Astrocyte of the hippocampus (primary cell): ENCODE results near the gene RPAP2.
"Not testable (repeated sequence)": the region's sequence is repeated elsewhere in the genome, so short reads cannot be mapped to it uniquely, and the experiment has no call there.

Experiments used
- DNase-seq: peaks from one replicate; pipeline ENCODE4 v3.0.0; 2011; ENCODE audit warnings: low read depth, low spot score

The RPAP2 gene

GRCh38 chr1:92323473-92324453, 24.9 kb downstream of the RPAP2 start:
- no peak for DNase-seq

- no peak for DNase-seq
These were observed 25.9 kb downstream of the RPAP2 start for GRCh38 chr1:92324784-92325183.

- no peak for DNase-seq
These were observed 27.8 kb downstream of the RPAP2 start for GRCh38 chr1:92326681-92327080.

GRCh38 chr1:92327794-92328193, 28.9 kb downstream of the RPAP2 start:
- no peak for DNase-seq

GRCh38 chr1:92329347-92330129, 30.7 kb downstream of the RPAP2 start:
- peak; percentile 44 for DNase-seq

- no peak for DNase-seq
These were observed 34.8 kb downstream of the RPAP2 start for GRCh38 chr1:92333668-92334067.

- no peak for DNase-seq
These were observed 41.3 kb downstream of the RPAP2 start for GRCh38 chr1:92340154-92340553.

GRCh38 chr1:92342401-92342800, 43.5 kb downstream of the RPAP2 start:
- no peak for DNase-seq

- no peak for DNase-seq
These were observed 44.2 kb downstream of the RPAP2 start for GRCh38 chr1:92343061-92343460.

- DNase-seq = no peak
These were observed 48.2 kb downstream of the RPAP2 start for GRCh38 chr1:92346866-92347640.

GRCh38 chr1:92352856-92353255, 54.0 kb downstream of the RPAP2 start:
- no peak for DNase-seq

GRCh38 chr1:92354259-92354658, 55.4 kb downstream of the RPAP2 start:
- DNase-seq = no peak

- DNase-seq = no peak
These were observed 58.1 kb downstream of the RPAP2 start for GRCh38 chr1:92356956-92357355.

- DNase-seq = not testable (repeated sequence)
These were observed 60.5 kb downstream of the RPAP2 start for GRCh38 chr1:92359382-92359781.

GRCh38 chr1:92359986-92360385, 61.1 kb downstream of the RPAP2 start:
- no peak for DNase-seq

GRCh38 chr1:92362970-92363369, 64.1 kb downstream of the RPAP2 start:
- no peak for DNase-seq

GRCh38 chr1:92363401-92363800, 64.5 kb downstream of the RPAP2 start:
- DNase-seq = no peak

- no peak for DNase-seq
These were observed 66.7 kb downstream of the RPAP2 start for GRCh38 chr1:92365378-92366039.

- no peak for DNase-seq
These were observed 67.2 kb downstream of the RPAP2 start for GRCh38 chr1:92366040-92366395.

GRCh38 chr1:92367496-92367895, 68.6 kb downstream of the RPAP2 start:
- no peak for DNase-seq

GRCh38 chr1:92372164-92372563, 73.3 kb downstream of the RPAP2 start:
- DNase-seq = no peak
